Left lung (tissue), 10 donors: ENCODE data around the gene PIK3R4. TPM values are rescaled to one million over a fixed set of nuclear protein-coding genes. Genes with fewer than 3 reads are reported as not detected.

ENCODE experiments used
- ATAC-seq: fragments of 200-7000 bp; cut with Tn5 transposase; one replicate; pipeline ENCODE4 v1.9.1; 2020; ENCODE audit warnings: moderate library complexity
- DNase-seq, 4 donors: peaks; one replicate each; pipeline ENCODE4 v3.0.0-alpha.2; 2013 to 2020
- H3K27ac ChIP-seq, 2 donors: fragments of 200-600 bp; sonication (generic) in 1 of 2; one replicate each; pipeline versions ENCODE4 v1.5.0 to v1.8.0; 2020 to 2021
- H3K27me3 ChIP-seq, 2 donors: fragments of 200-600 bp; sonication (generic) in 1 of 2; one replicate each; pipeline versions ENCODE4 v1.5.0 to v1.8.0; 2020 to 2021
- H3K36me3 ChIP-seq, 2 donors: fragments of 200-600 bp; sonication (generic) in 1 of 2; one replicate each; pipeline versions ENCODE4 v1.5.0 to v1.8.0; 2020 to 2021
- H3K4me1 ChIP-seq, 2 donors: fragments of 200-600 bp; one replicate each; pipeline ENCODE4 v1.8.0; 2021
- H3K4me3 ChIP-seq, 2 donors: fragments of 200-600 bp; sonication (generic) in 1 of 2; one replicate each; pipeline versions ENCODE4 v1.5.0 to v1.8.0; 2020 to 2021; ENCODE audit warnings: mild to moderate bottlenecking in 1 of 2
- H3K9me3 ChIP-seq, 2 donors: fragments of 200-600 bp; sonication (generic) in 1 of 2; one replicate each; pipeline versions ENCODE4 v1.5.0 to v1.8.0; 2020 to 2021
- intact Hi-C, 2 donors: fragments of 100-400 bp; cut with DNase I; formaldehyde crosslinking; loops; one replicate each; pipeline versions ENCODE4 v1.11.2 to v1.14.2; 2022
- polyA plus RNA-seq, 6 donors: library from polyadenylated mRNA; unstranded; fragments of 120-200 nt; gene quantifications; one replicate each; pipeline ENCODE4 v1.2.1, GENCODE V29; 2013; ENCODE audit not compliant: insufficient read length in 6 of 6
- total RNA-seq, 2 donors: library from RNA; stranded (reverse); fragmentation: NEBNext Ultra II Directional; extraction: Animal tissue kit (Norgen Biotek cat#: 25700); gene quantifications; one replicate each; pipeline ENCODE4 v1.2.1, GENCODE V29; 2021
- TF ChIP-seq, protein P1 (sequence below), 2 donors: fragments of 200-600 bp; sonication (generic) in 1 of 2; IDR thresholded peaks; one replicate each; pipeline versions ENCODE4 v1.5.0 to v1.8.0; 2021; ENCODE audit warnings: antibody characterized with exemption in 2 of 2
- donor health status: DM: no; HTN: yes; CAD: no.
- donor health status: DM: no; HTN: no; CAD: no.

Gene PIK3R4
- total and polyA plus RNA-seq, 8 donors, result 24.8 to 58.3 (median 46.0) TPM

DNA sequence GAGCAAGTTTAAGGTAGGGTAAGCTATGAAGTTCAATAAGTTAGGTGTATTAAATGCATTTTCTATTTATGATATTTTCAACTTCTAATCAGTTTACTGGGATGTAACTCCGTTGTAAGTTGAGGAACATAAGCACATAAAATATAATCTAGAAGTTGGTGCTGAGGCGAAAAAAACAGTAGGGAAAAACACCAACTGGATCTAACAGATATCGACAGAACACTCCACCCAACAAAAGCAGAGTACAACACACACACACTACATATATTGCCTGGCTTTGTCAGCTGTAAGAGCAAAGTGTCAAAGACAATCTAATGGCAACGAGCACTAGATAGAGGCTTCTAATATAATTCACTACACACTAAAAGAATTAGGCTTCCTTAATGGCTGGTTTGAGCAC is 8.4 kb downstream of the PIK3R4 start:
- Histone ChIP-seq H3K27ac (no peak overlapping the region), H3K4me3 (no peak overlapping the region), H3K27me3 (no peaks in the 10 kb centered on the region), H3K9me3 (no peaks in the 10 kb centered on the region), H3K36me3 (peaks cover 0 to 21% of the 10 kb centered on the region in 2 donors), H3K4me1 (peaks cover 0 to 37% of the 10 kb centered on the region in 2 donors)
- intact Hi-C loops, result no loop called here
- DNase-seq, result no peak
- TF ChIP-seq, protein P1, sequence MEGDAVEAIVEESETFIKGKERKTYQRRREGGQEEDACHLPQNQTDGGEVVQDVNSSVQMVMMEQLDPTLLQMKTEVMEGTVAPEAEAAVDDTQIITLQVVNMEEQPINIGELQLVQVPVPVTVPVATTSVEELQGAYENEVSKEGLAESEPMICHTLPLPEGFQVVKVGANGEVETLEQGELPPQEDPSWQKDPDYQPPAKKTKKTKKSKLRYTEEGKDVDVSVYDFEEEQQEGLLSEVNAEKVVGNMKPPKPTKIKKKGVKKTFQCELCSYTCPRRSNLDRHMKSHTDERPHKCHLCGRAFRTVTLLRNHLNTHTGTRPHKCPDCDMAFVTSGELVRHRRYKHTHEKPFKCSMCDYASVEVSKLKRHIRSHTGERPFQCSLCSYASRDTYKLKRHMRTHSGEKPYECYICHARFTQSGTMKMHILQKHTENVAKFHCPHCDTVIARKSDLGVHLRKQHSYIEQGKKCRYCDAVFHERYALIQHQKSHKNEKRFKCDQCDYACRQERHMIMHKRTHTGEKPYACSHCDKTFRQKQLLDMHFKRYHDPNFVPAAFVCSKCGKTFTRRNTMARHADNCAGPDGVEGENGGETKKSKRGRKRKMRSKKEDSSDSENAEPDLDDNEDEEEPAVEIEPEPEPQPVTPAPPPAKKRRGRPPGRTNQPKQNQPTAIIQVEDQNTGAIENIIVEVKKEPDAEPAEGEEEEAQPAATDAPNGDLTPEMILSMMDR (IDR thresholded peaks at IDR 0.05), result no peak
- ATAC-seq, result no peak

DNA sequence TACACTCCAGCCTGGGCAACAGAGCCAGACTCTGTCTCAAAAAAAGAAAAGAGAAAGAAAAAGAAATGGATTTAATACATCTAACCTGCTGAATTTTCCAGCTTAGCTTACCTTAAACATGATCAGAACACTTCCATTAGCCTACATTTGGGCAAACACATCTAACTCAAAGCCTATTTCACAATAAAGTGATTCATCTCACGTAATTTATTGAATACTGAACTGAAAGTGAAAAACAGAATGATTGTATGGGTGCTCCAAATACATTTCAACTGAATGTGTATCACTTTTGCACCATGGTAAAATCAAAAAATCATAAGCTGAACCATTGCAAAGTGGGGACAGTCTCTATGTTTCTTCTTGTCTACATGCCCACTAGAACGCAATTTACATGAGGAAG is 9.0 kb downstream of the PIK3R4 start:
- H3K4me3 ChIP-seq, result no peak overlapping the region
- no peak overlapping the region for H3K27ac ChIP-seq
- ATAC-seq (no peak), DNase-seq (no peak)
- H3K4me1 ChIP-seq, result peaks cover 0 to 31% of the 10 kb centered on the region in 2 donors
- no peaks in the 10 kb centered on the region for H3K9me3 ChIP-seq
- intact Hi-C loops, result no loop called here
- TF ChIP-seq, protein P1 (IDR thresholded peaks at IDR 0.05), result no peak
- H3K36me3 ChIP-seq, result peaks cover 0 to 21% of the 10 kb centered on the region in 2 donors
- no peaks in the 10 kb centered on the region for H3K27me3 ChIP-seq

DNA sequence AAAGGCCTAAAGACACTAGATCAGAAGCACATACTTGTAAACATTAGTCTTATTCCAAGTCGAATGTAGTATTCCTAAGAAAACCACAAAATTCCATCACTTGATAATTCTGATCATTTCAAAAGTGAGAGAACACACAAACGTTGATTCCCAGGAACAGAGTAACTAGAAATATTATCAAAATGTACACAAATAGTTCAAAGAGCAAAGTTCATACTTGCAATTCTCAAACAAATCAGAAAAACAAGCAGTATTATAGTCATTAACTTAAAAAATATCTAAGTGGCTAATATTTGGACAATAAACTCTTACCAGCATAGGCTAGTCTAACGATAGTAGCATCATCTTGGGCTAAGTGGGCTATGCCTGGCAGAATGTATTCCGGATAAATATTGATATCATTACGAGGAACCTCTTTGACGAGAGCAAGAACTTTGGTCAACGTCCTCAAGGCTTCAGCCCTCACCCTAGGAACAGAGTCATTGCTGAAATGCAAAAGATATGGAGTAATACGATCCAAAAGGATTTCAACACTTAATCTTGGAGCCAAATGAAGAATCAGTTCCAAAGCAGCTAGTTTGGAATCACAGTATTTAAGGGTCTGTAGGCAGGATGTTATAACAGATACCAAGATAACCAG is 13.3 kb downstream of the PIK3R4 start:
- Histone ChIP-seq H3K36me3 (peaks cover 0 to 26% of the 10 kb centered on the region in 2 donors), H3K27me3 (no peaks in the 10 kb centered on the region), H3K4me1 (peaks cover 0 to 10% of the 10 kb centered on the region in 2 donors), H3K4me3 (no peak overlapping the region), H3K9me3 (no peaks in the 10 kb centered on the region), H3K27ac (peak overlapping the region; percentile 42 to 62)
- intact Hi-C loops, result no loop called here
- TF ChIP-seq, protein P1 (IDR thresholded peaks at IDR 0.05), result no peak
- DNase-seq (peak in 2 of 4 donors; percentile 49 to 63), ATAC-seq (peak; percentile 27)

DNA sequence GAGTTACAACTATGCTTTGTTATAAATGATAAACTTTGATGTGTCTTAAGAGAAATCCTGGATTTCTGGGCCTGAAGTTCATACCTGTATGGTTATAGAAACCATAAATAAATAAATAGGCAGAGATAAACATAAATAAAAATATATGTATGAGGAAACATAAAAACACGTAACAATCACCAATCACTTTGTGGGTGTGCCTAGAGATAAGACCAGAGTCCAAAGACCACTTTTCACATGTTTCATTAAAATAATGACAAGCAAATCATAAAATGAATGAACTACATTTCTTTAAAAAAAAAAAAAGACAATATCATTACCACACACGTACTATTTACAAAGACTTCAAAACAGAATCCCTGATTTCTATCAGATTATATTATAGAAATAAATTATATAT is 14.1 kb downstream of the PIK3R4 start:
- no peaks in the 10 kb centered on the region for H3K27me3 ChIP-seq
- no peak overlapping the region for H3K4me3 ChIP-seq
- H3K27ac ChIP-seq, result no peak overlapping the region
- TF ChIP-seq, protein P1 (IDR thresholded peaks at IDR 0.05), result no peak
- H3K4me1 ChIP-seq, result peaks cover 0 to 2% of the 10 kb centered on the region in 2 donors
- intact Hi-C loops, result no loop called here
- peaks cover 0 to 31% of the 10 kb centered on the region in 2 donors for H3K36me3 ChIP-seq
- no peaks in the 10 kb centered on the region for H3K9me3 ChIP-seq
- DNase-seq (no peak), ATAC-seq (no peak)

DNA sequence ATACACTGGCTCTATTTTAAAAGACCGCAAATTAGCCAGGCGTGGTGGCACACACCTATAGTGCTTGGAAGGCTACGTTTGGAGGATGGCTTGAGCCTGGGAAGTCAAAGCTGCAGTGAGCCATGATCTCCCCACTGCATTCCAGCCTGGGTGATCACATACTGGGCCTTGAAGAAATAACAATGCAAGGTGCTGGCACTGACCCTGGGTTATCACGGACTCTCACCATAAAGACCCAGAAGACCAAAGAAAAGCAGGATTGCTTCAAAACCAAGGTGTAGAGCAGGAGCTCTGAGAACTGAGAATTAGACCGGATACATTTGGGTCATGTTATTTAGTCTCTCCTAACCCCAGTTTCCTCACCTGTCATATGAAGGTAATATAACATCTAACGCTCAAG is 14.8 kb downstream of the PIK3R4 start:
- Histone ChIP-seq H3K4me3 (no peak overlapping the region), H3K9me3 (no peaks in the 10 kb centered on the region), H3K4me1 (no peaks in the 10 kb centered on the region), H3K27ac (peak overlapping the region in 1 of 2 donors; percentile 16), H3K27me3 (no peaks in the 10 kb centered on the region), H3K36me3 (peaks cover 0 to 31% of the 10 kb centered on the region in 2 donors)
- TF ChIP-seq, protein P1 (IDR thresholded peaks at IDR 0.05), result no peak
- ATAC-seq (no peak), DNase-seq (no peak)
- intact Hi-C loops, result no loop called here
